ENCODE data around the gene SERTAD4. TPM values are rescaled to one million over a fixed set of nuclear protein-coding genes. Genes with fewer than 3 reads are reported as not detected.

Gene SERTAD4
- total and polyA plus RNA-seq, 2 experiments from 2014 or later: 2.8 to 3.0 TPM

DNA sequence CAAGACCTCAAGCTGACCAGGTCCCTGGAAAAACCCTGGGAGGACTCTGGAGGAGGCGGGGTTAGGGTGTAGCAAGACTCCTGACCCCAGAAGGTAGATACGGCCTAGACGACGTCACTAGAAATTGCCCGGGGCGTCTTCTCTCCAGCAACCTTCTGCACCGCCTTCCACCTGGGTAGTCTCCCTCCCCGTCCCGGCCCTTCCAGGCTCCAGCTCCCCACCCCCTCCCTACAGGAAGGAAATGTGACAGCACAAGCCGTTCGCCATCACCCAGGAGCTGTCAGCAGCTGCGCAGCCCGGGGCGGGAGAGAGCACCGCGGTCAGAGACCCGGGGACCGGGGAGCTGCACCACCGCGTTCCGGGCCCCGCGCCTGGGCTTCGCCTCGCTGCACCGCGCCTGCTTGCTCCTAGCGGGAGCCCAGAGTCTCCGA is 20.0 kb downstream of the SERTAD4 start:
- peaks cover 56% of the 10 kb centered on the region for H3K27me3 ChIP-seq
- H3K4me1 ChIP-seq (ENCODE audit: insufficient read depth): peaks cover 27% of the 10 kb centered on the region
- no peaks in the 10 kb centered on the region for H4K20me1 ChIP-seq (ENCODE audit: insufficient read depth, poor library complexity, severe bottlenecking)
- DNase-seq (ENCODE audit: low spot score): peak; percentile 51
- no peaks in the 10 kb centered on the region for H3K79me2 ChIP-seq
- WGBS (ENCODE audit: low lambda C conversion rate, missing lambda C conversion rate): 8% methylated on average over 24 of the region's 29 CpGs
- H3K36me3 ChIP-seq (replicated peaks; ENCODE audit: insufficient read depth, low read depth): no peaks in the 10 kb centered on the region
- H3K9me3 ChIP-seq (ENCODE audit: low read depth): no peaks in the 10 kb centered on the region
- H3K27ac ChIP-seq: no peak overlapping the region
- H2AFZ ChIP-seq: no peak overlapping the region
- TF ChIP-seq EZH2phosphoT487 (IDR thresholded peaks at IDR 0.05; ENCODE audit: low read depth, severe bottlenecking, unreplicated experiment) (no peak), CTCF (IDR thresholded peaks at IDR 0.05; ENCODE audit: poor library complexity) (no peak), EZH2 (IDR thresholded peaks at IDR 0.05; ENCODE audit: borderline replicate concordance) (peak; percentile 8)
- no peaks in the 10 kb centered on the region for H3K9me2 ChIP-seq (replicated peaks; ENCODE audit: insufficient read depth)
- no peak overlapping the region for H3K4me3 ChIP-seq
- H3K4me2 ChIP-seq: peak overlapping the region; percentile 94

GRCh38 chr1:210254298-210254697 is 21.7 kb downstream of the SERTAD4 start:
- Histone ChIP-seq H3K27me3 (peaks cover 52% of the 10 kb centered on the region), H3K9me2 (replicated peaks; ENCODE audit: insufficient read depth) (no peaks in the 10 kb centered on the region), H3K4me3 (no peak overlapping the region), H3K9me3 (ENCODE audit: low read depth) (no peaks in the 10 kb centered on the region), H3K27ac (no peak overlapping the region), H3K79me2 (no peaks in the 10 kb centered on the region), H3K36me3 (replicated peaks; ENCODE audit: insufficient read depth, low read depth) (no peaks in the 10 kb centered on the region), H3K4me1 (ENCODE audit: insufficient read depth) (peaks cover 27% of the 10 kb centered on the region), H3K4me2 (no peak overlapping the region), H4K20me1 (ENCODE audit: insufficient read depth, poor library complexity, severe bottlenecking) (no peaks in the 10 kb centered on the region), H2AFZ (no peak overlapping the region)
- DNase-seq (ENCODE audit: low spot score): no peak
- TF ChIP-seq CTCF (IDR thresholded peaks at IDR 0.05; ENCODE audit: poor library complexity) (no peak), EZH2 (IDR thresholded peaks at IDR 0.05; ENCODE audit: borderline replicate concordance) (no peak), EZH2phosphoT487 (IDR thresholded peaks at IDR 0.05; ENCODE audit: low read depth, severe bottlenecking, unreplicated experiment) (no peak)

DNA sequence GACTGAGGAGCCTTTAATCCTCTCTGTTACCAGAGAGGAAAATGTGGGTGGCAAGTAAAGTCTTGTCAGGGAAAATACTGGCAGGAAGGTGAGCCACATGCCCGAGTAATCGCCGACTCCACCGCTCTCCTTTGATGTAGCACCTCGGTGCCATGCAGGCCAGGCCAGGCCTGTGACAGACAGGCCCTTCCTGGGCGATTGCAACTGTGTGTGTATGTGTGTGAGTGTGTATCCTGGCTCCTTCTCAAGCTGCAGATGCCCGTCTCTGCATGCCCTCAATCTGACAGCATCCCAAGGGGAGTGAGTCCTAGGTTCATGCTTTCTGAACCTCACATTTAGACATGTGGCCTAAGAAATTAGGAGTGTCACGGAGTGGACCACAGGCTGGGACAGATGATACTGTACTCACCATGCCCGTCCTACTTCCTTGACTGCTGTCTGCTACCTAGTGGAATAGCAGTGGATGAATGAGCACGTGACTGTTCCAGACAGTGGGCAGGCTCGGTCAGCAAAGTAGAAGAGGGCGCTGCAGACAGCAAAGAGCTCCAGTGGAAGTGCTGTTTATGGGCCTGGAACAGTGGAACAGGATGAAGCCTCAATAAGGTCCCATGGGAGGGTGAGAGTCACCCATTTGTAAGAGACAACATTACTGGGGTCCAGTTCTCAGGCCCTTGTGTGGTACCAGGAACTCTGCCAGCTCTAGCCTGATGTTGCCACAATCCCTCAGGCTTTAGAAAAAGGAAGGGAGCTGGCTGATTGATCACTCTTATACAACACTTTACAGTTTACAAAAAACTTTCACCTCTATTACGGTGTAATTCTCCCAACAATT is 25.3 kb downstream of the SERTAD4 start:
- no peak overlapping the region for H3K4me2 ChIP-seq

More for the DNA sequence above, 25.3 kb downstream of the SERTAD4 start:
- WGBS (ENCODE audit: low lambda C conversion rate, missing lambda C conversion rate): 90% methylated on average over 13 of the region's 13 CpGs
- H3K9me3 ChIP-seq (ENCODE audit: low read depth): no peaks in the 10 kb centered on the region
- TF ChIP-seq CTCF (IDR thresholded peaks at IDR 0.05; ENCODE audit: poor library complexity) (no peak), EZH2 (IDR thresholded peaks at IDR 0.05; ENCODE audit: borderline replicate concordance) (no peak), EZH2phosphoT487 (IDR thresholded peaks at IDR 0.05; ENCODE audit: low read depth, severe bottlenecking, unreplicated experiment) (no peak)
- H3K36me3 ChIP-seq (replicated peaks; ENCODE audit: insufficient read depth, low read depth): no peaks in the 10 kb centered on the region
- H3K4me1 ChIP-seq (ENCODE audit: insufficient read depth): peaks cover 11% of the 10 kb centered on the region
- H2AFZ ChIP-seq: no peak overlapping the region
- H3K27me3 ChIP-seq: peaks cover 27% of the 10 kb centered on the region
- no peak for DNase-seq (ENCODE audit: low spot score)
- no peak overlapping the region for H3K4me3 ChIP-seq
- H3K9me2 ChIP-seq (replicated peaks; ENCODE audit: insufficient read depth): no peaks in the 10 kb centered on the region
- no peaks in the 10 kb centered on the region for H3K79me2 ChIP-seq
- no peak overlapping the region for H3K27ac ChIP-seq
- H4K20me1 ChIP-seq (ENCODE audit: insufficient read depth, poor library complexity, severe bottlenecking): no peaks in the 10 kb centered on the region

All from hepatocyte (in vitro differentiated cells).